Measurements from ENCODE around the gene BMP6. TPM values are rescaled to one million over a fixed set of nuclear protein-coding genes. Genes with fewer than 3 reads are reported as not detected.

BMP6 gene
- total and polyA plus RNA-seq, 7 donors, result 0.64 to 5.3 (median 2.2) TPM; not detected in 2

GRCh38 chr6:7730001-7730783, 4.3 kb downstream of the BMP6 start:
- peaks cover 0 to 38% (median 33%) of the 10 kb centered on the region in 4 donors for H3K4me1 ChIP-seq
- H3K27ac ChIP-seq, result no peak overlapping the region
- intact Hi-C loops (cut with DNase I), result no loop called here
- no peaks in the 10 kb centered on the region for H3K36me3 ChIP-seq
- TF ChIP-seq POLR2AphosphoS5 (IDR thresholded peaks at IDR 0.05) (no peak), CTCF (IDR thresholded peaks at IDR 0.05) (no peak), POLR2A (IDR thresholded peaks at IDR 0.05) (no peak), EP300 (IDR thresholded peaks at IDR 0.05) (no peak)
- no peak overlapping the region for H3K4me3 ChIP-seq
- no peaks in the 10 kb centered on the region for H3K9me3 ChIP-seq
- no peak for DNase-seq
- H3K27me3 ChIP-seq, result peaks cover 40 to 85% (median 62%) of the 10 kb centered on the region in 3 donors
- 87 to 88% methylated on average over 5 of the region's 5 CpGs for WGBS, 2 donors

DNA sequence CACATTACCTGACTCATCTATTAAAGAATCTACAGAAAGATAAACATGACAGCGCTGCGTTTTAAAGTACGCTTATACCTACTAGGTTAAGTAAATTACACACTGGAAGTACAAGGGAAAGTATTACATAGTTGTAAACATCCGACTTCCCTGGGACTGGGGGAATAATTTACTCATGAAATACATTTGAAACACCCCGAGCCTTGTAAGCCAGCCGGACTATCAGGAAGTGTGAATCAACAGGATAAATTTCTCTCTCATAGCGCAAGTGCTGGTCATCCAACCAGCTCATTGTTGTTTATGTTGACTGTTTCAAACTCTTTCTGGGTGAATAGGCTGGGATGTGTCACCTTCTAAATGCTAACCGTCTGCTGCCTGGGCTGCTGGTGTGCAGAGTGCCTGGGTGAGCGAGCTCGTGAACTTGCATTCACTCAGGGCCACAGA, 4.9 kb downstream of the BMP6 start:
- Histone ChIP-seq H3K9me3 (no peaks in the 10 kb centered on the region), H3K4me1 (peaks cover 0 to 34% (median 31%) of the 10 kb centered on the region in 4 donors), H3K4me3 (no peak overlapping the region), H3K27ac (no peak overlapping the region), H3K36me3 (no peaks in the 10 kb centered on the region), H3K27me3 (peaks cover 40 to 80% (median 62%) of the 10 kb centered on the region in 3 donors)
- no peak for TF ChIP-seq CTCF (IDR thresholded peaks at IDR 0.05)
- no peak for TF ChIP-seq POLR2A (IDR thresholded peaks at IDR 0.05)
- no peak for TF ChIP-seq EP300 (IDR thresholded peaks at IDR 0.05)
- no peak for TF ChIP-seq POLR2AphosphoS5 (IDR thresholded peaks at IDR 0.05)
- DNase-seq, result no peak
- WGBS, 2 donors, result 48 to 67% methylated on average over 10 of the region's 10 CpGs
- intact Hi-C loops (cut with DNase I), result no loop called here

DNA sequence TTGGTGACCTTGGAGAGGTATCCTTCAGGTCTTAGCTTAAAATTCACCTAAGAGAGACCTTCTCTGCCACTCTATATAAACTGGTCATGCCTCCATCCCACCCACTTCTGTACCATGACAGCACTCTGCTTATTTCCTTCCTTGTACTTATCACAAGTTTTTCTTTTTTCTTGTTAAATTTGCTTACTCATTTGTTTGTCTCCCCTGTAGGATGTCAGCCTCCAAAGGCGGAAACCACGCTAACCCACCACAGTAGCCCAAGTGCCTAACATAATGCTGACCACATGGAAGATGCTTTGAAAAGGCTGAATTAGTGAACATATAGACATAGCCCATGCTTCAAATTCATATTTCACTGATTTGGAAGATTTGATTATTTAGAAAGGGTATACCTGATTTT, 5.4 kb downstream of the BMP6 start:
- no peak for TF ChIP-seq POLR2AphosphoS5 (IDR thresholded peaks at IDR 0.05)
- no peak for TF ChIP-seq POLR2A (IDR thresholded peaks at IDR 0.05)
- no peak for TF ChIP-seq EP300 (IDR thresholded peaks at IDR 0.05)
- no peak for TF ChIP-seq CTCF (IDR thresholded peaks at IDR 0.05)
- peaks cover 39 to 75% (median 59%) of the 10 kb centered on the region in 3 donors for H3K27me3 ChIP-seq
- no peak overlapping the region for H3K27ac ChIP-seq
- DNase-seq, result no peak
- H3K4me3 ChIP-seq, result no peak overlapping the region
- H3K9me3 ChIP-seq, result no peaks in the 10 kb centered on the region
- intact Hi-C loops (cut with DNase I), result no loop called here
- H3K36me3 ChIP-seq, result no peaks in the 10 kb centered on the region
- WGBS, 2 donors, result 53 to 81% methylated on average over 2 of the region's 2 CpGs
- peaks cover 0 to 29% (median 27%) of the 10 kb centered on the region in 4 donors for H3K4me1 ChIP-seq

DNA sequence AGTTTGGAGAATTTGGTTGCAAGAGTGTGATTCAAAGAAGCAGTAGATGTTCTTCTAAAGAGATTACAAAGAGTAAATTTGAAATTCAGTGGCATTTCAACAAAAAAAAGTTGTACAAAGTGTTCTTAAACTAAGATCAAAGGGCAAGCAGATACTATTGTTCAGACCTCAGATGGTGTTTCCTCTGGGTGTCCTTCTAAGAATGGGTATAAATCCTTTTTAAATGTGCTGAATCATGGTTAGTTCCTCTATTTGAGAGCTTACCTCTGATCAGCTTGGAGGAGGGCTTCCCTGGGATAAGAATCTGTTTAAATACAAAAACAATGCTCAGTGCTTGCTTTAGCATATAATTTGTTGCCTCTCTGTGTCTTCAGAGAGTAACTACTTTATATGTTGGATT, 6.3 kb downstream of the BMP6 start:
- Histone ChIP-seq H3K27me3 (peaks cover 31 to 66% (median 51%) of the 10 kb centered on the region in 3 donors), H3K27ac (no peak overlapping the region), H3K4me3 (no peak overlapping the region), H3K4me1 (peaks cover 0 to 21% (median 18%) of the 10 kb centered on the region in 4 donors), H3K9me3 (no peaks in the 10 kb centered on the region), H3K36me3 (no peaks in the 10 kb centered on the region)
- TF ChIP-seq CTCF (IDR thresholded peaks at IDR 0.05) (no peak), POLR2AphosphoS5 (IDR thresholded peaks at IDR 0.05) (no peak), EP300 (IDR thresholded peaks at IDR 0.05) (no peak), POLR2A (IDR thresholded peaks at IDR 0.05) (no peak)
- intact Hi-C loops (cut with DNase I), result no loop called here
- DNase-seq, result no peak

Data from sigmoid colon (tissue), 7 donors.